D341Med (cell line): ENCODE data around the gene NAP1L4.
"Not testable (repeated sequence)": the region's sequence is repeated elsewhere in the genome, so short reads cannot be mapped to it uniquely, and the experiment has no call there.

ENCODE experiments used
- DNase-seq: peaks from one replicate; pipeline ENCODE4 v3.0.0; 2012; ENCODE audit warnings: low spot score

Gene NAP1L4

GRCh38 chr11:2958251-2958650, 33.9 kb downstream of the NAP1L4 start:
- no peak for DNase-seq

GRCh38 chr11:2955906-2956476, 36.1 kb downstream of the NAP1L4 start:
- DNase-seq, result no peak

- no peak for DNase-seq
Observed at GRCh38 chr11:2954263-2954662, 37.9 kb downstream of the NAP1L4 start.

GRCh38 chr11:2952290-2952689, 39.8 kb downstream of the NAP1L4 start:
- no peak for DNase-seq

- no peak for DNase-seq
Observed at GRCh38 chr11:2951231-2952110, 40.7 kb downstream of the NAP1L4 start.

GRCh38 chr11:2950825-2951224, 41.3 kb downstream of the NAP1L4 start:
- no peak for DNase-seq

- DNase-seq, result no peak
Observed at GRCh38 chr11:2949920-2950319, 42.2 kb downstream of the NAP1L4 start.

- no peak for DNase-seq
Observed at GRCh38 chr11:2947744-2948143, 44.4 kb downstream of the NAP1L4 start.

- DNase-seq, result no peak
Observed at GRCh38 chr11:2945757-2946287, 46.3 kb downstream of the NAP1L4 start.

- DNase-seq, result no peak
Observed at GRCh38 chr11:2945031-2945756, 46.9 kb downstream of the NAP1L4 start.

- no peak for DNase-seq
Observed at GRCh38 chr11:2944530-2944929, 47.6 kb downstream of the NAP1L4 start.

GRCh38 chr11:2943711-2944118, 48.4 kb downstream of the NAP1L4 start:
- no peak for DNase-seq

GRCh38 chr11:2942872-2943710, 49.0 kb downstream of the NAP1L4 start:
- peak; percentile 31 for DNase-seq

- DNase-seq, result peak; percentile 14
Observed at GRCh38 chr11:2942447-2942846, 49.7 kb downstream of the NAP1L4 start.

GRCh38 chr11:2940921-2941821, 51.0 kb downstream of the NAP1L4 start:
- peak; percentile 38 for DNase-seq

- peak; percentile 36 for DNase-seq
Observed at GRCh38 chr11:2940147-2940920, 51.8 kb downstream of the NAP1L4 start.

- not testable (repeated sequence) for DNase-seq
Observed at GRCh38 chr11:2938458-2939418, 53.4 kb downstream of the NAP1L4 start.

GRCh38 chr11:2937641-2938457, 54.3 kb downstream of the NAP1L4 start:
- not testable (repeated sequence) for DNase-seq
